ENCODE results near the gene BRWD1.

BRWD1 gene

DNA sequence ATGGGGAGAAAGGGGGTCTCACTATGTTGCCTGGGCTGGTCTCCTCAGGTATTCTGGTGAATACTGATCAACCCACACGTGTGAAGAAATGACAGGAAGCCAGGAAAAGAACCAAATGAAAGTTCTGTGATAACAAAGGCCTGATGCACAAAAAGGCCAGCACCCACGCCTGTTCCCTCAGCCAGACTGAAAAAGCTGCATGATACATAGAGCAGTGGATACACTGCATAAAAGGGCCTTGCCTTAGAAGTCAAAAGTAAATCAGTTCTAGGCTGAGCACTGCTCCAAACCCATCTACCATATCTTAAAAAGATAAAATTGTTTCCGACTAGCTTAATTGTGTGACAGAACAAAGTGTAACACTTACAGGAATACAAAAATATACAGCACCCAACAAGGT is 93.3 kb downstream of the BRWD1 start:
- H3K4me3 ChIP-seq (ENCODE audit: low read depth, low read length), result no peak overlapping the region
- no peak for DNase-seq (ENCODE audit: low read depth)
- TF ChIP-seq, protein P1, sequence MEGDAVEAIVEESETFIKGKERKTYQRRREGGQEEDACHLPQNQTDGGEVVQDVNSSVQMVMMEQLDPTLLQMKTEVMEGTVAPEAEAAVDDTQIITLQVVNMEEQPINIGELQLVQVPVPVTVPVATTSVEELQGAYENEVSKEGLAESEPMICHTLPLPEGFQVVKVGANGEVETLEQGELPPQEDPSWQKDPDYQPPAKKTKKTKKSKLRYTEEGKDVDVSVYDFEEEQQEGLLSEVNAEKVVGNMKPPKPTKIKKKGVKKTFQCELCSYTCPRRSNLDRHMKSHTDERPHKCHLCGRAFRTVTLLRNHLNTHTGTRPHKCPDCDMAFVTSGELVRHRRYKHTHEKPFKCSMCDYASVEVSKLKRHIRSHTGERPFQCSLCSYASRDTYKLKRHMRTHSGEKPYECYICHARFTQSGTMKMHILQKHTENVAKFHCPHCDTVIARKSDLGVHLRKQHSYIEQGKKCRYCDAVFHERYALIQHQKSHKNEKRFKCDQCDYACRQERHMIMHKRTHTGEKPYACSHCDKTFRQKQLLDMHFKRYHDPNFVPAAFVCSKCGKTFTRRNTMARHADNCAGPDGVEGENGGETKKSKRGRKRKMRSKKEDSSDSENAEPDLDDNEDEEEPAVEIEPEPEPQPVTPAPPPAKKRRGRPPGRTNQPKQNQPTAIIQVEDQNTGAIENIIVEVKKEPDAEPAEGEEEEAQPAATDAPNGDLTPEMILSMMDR (conservative IDR thresholded peaks at IDR 0.05; ENCODE audit: low read depth, low read length), result no peak

DNA sequence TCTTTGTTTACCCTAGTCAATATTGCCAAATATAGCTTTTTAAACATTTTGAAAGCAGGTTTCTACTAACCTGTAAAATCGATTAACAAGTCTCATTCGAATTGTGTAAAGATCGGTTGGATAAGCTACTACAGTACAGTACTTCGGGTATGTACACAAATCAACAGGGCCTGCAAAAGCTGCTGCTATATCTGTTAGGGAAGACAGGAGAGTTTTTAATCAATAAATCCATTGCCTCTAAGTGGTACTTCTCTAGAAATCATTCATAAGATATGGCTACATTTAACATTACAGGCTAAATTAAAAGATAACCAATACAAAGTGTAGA is 95.4 kb downstream of the BRWD1 start:
- H3K4me3 ChIP-seq (ENCODE audit: low read depth, low read length), result no peak overlapping the region
- TF ChIP-seq, protein P1 (conservative IDR thresholded peaks at IDR 0.05; ENCODE audit: low read depth, low read length), result no peak
- DNase-seq (ENCODE audit: low read depth), result no peak

DNA sequence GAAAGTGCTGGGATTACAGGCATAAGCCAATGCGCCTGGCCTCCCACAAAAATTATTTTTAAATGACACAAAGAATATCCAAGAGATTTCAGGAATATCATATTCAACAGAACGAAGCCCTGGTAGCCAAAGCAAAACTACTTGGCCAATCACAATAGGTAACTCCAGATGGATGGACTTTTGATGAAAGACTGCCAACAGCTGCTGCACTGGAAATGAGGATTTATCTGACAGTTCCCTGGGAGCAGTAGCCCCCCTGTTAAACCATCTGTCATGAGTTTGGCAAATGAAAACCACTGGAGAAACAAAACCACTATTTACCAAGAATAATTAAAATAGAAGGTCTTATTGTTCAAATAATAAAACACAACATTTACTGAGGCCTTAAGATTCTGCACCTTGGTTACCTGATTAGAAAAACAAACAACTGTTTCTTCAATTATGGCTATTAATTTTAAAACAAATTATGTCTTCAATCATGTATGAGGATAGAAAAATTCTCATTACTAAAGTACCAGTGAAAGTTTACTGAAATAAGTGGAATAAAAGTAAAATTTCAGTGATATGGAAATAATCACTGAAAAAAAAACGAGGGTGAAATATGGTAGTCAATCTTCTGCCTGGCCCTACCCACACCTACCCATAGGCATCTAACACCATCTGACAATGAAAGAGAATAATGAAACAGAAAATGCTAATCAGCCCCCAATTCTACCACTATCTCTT is 95.9 kb downstream of the BRWD1 start:
- TF ChIP-seq, protein P1 (conservative IDR thresholded peaks at IDR 0.05; ENCODE audit: low read depth, low read length), result no peak
- no peak for DNase-seq (ENCODE audit: low read depth)
- no peak overlapping the region for H3K4me3 ChIP-seq (ENCODE audit: low read depth, low read length)

DNA sequence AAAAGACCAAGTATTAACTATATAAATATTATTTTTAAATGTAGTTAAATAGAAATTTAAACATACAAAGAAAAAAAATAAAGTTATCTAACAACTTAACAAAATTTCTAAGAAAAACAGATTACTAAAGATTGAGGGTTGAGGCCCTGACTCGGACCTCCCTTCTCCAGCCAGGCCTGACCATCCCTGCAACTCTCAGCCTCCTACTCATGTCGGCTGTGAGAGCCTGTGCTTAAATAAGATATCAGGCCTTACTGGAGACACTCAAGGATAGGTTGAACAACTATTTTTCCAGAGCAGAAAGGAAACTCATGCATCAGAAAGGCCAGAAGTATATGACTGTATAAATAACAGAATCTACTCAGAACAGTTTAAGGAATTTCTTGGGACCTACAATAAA is 97.1 kb downstream of the BRWD1 start:
- no peak for DNase-seq (ENCODE audit: low read depth)
- H3K4me3 ChIP-seq (ENCODE audit: low read depth, low read length), result no peak overlapping the region
- TF ChIP-seq, protein P1 (conservative IDR thresholded peaks at IDR 0.05; ENCODE audit: low read depth, low read length), result no peak

DNA sequence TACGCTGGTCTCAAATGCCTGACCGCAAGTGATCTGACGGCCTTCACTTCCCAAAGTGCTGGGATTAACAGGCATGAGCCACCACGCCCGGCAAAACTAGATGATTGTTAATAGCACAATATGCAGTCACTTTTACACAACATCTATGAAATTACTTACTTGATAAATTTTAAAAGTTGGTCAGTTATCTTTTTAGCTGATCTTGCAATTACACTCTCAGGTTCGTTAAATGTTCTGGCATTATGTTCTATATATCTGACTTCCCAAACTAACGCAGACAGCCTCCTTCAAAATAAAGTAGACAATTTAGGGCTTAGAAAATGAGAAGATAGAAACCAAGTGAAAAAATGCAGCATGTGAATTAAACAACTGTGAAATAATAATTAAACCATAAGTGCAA is 98.4 kb downstream of the BRWD1 start:
- H3K4me3 ChIP-seq (ENCODE audit: low read depth, low read length), result no peak overlapping the region
- DNase-seq (ENCODE audit: low read depth), result no peak
- TF ChIP-seq, protein P1 (conservative IDR thresholded peaks at IDR 0.05; ENCODE audit: low read depth, low read length), result no peak

DNA sequence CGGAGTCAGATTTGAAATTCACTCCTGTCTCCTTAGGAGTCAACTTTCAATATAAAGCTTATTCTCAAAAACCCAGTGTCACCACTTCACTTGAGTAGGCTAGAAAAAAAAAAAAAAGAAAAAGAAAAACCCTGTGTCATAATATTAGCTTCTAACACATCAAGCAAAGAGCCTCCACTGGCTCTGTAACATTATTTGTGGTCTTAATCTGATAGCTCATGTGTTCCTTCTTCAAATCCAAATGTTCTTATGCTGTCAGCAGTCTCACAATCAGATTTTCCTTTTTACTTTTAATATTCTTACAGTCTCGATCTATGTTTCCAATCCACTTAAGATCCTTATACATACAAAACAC is 104.1 kb downstream of the BRWD1 start:
- H3K4me3 ChIP-seq (ENCODE audit: low read depth, low read length), result no peak overlapping the region
- TF ChIP-seq, protein P1 (conservative IDR thresholded peaks at IDR 0.05; ENCODE audit: low read depth, low read length), result no peak
- DNase-seq (ENCODE audit: low read depth), result no peak

DNA sequence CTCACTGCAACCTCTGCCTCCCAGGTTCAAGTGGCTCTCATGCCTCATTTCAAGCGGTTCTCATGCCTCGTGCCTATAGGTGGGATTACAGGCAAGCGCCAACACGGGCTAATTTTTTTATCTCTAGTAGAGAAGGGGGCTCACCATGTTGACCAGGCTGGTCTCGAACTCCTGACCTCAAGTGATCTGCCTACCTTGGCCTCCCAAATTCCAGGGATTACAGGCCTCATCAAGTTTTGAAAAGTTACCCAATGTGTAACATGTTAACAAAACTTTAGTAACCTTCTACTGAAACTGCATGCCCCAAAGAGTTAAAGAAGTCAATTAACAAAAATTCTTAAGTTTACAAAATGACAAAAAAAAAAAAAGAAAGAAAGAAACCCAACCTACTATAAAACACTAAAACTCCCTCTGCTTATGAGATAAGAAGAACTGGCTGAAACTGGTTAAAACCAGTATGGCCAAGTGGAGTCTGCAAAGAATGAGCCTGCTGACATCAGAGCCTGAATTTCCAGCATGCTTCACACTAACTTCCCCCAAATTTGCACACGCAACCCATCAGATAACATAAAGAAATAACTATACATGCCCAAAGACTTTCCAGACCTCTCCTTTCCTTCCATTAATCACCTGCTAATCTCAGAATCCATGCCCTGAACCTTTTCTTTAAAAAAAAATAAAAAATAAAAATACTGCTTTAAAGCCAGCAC is 104.7 kb downstream of the BRWD1 start:
- TF ChIP-seq, protein P1 (conservative IDR thresholded peaks at IDR 0.05; ENCODE audit: low read depth, low read length), result no peak
- H3K4me3 ChIP-seq (ENCODE audit: low read depth, low read length), result no peak overlapping the region
- DNase-seq (ENCODE audit: low read depth), result peak; percentile 29

Data from choroid plexus epithelial cell (primary cell).